Superior temporal gyrus (tissue), 1 donor: ENCODE measurements around the gene EFCAB11.

ENCODE experiments used
- DNase-seq: peaks from one replicate; pipeline ENCODE4 v3.0.0-alpha.2; 2016; ENCODE audit errors: extremely low spot score

The EFCAB11 gene

GRCh38 chr14:89866458-89866857, 88.1 kb downstream of the EFCAB11 start:
- no peak for DNase-seq

GRCh38 chr14:89865153-89865552, 89.4 kb downstream of the EFCAB11 start:
- DNase-seq, result no peak

- DNase-seq, result no peak
These were observed 91.7 kb downstream of the EFCAB11 start for GRCh38 chr14:89862856-89863255.

- no peak for DNase-seq
These were observed 92.9 kb downstream of the EFCAB11 start for GRCh38 chr14:89861630-89862029.

GRCh38 chr14:89858089-89858488, 96.4 kb downstream of the EFCAB11 start:
- DNase-seq, result no peak

GRCh38 chr14:89856871-89857345, 97.6 kb downstream of the EFCAB11 start:
- no peak for DNase-seq

GRCh38 chr14:89855961-89856656, 98.4 kb downstream of the EFCAB11 start:
- no peak for DNase-seq

- no peak for DNase-seq
These were observed 100.4 kb downstream of the EFCAB11 start for GRCh38 chr14:89853936-89854693.

GRCh38 chr14:89851106-89851505, 103.4 kb downstream of the EFCAB11 start:
- no peak for DNase-seq

GRCh38 chr14:89849931-89850330, 104.6 kb downstream of the EFCAB11 start:
- no peak for DNase-seq

- DNase-seq, result peak; percentile 29
These were observed 106.4 kb downstream of the EFCAB11 start for GRCh38 chr14:89848165-89848564.

GRCh38 chr14:89845346-89845745, 109.2 kb downstream of the EFCAB11 start:
- no peak for DNase-seq

- DNase-seq, result no peak
These were observed 110.0 kb downstream of the EFCAB11 start for GRCh38 chr14:89844508-89844907.

- no peak for DNase-seq
These were observed 111.7 kb downstream of the EFCAB11 start for GRCh38 chr14:89842837-89843236.

GRCh38 chr14:89841851-89842250, 112.7 kb downstream of the EFCAB11 start:
- DNase-seq, result no peak

- DNase-seq, result no peak
These were observed 117.6 kb downstream of the EFCAB11 start for GRCh38 chr14:89836830-89837469.

GRCh38 chr14:89833661-89834060, 120.9 kb downstream of the EFCAB11 start:
- no peak for DNase-seq

- DNase-seq, result no peak
These were observed 121.4 kb downstream of the EFCAB11 start for GRCh38 chr14:89833120-89833532.

GRCh38 chr14:89828471-89829165, 125.9 kb downstream of the EFCAB11 start:
- DNase-seq, result no peak

- DNase-seq, result no peak
These were observed 127.3 kb downstream of the EFCAB11 start for GRCh38 chr14:89827265-89827664.

- DNase-seq, result no peak
These were observed 127.9 kb downstream of the EFCAB11 start for GRCh38 chr14:89826596-89826995.

- DNase-seq, result no peak
These were observed 130.8 kb downstream of the EFCAB11 start for GRCh38 chr14:89823743-89824142.
